ENCODE measurements around the gene ZNF154.

The ZNF154 gene

DNA sequence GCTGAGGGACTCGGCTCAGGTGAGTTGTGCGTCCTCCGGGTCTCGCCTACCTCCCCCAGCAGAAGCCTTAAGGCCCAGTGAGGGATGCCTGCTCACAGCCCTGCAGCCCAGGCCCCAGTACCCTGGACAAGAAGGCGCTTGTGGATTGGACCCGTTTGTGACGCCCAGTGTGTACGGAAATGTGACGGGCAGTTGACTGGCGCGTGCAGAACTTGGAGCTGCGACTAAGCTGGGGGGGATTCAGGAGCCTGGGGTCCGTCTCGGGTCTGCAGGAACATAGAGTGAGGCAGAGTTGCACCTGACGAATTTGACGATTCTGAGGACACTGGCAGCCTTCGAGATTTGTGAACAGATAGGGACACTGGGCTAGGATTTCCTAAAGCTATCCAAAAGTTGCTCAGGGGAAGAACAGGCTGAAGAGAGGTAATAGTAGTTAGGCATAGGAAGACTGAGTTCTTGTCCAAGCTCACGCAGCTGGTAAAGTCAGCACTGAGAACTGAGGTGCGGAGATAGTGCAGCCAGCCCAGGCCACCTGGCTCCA lies 26.7 kb downstream of the ZNF154 start:
- no peak for DNase-seq (ENCODE audit: low read depth in 2 of 2)

DNA sequence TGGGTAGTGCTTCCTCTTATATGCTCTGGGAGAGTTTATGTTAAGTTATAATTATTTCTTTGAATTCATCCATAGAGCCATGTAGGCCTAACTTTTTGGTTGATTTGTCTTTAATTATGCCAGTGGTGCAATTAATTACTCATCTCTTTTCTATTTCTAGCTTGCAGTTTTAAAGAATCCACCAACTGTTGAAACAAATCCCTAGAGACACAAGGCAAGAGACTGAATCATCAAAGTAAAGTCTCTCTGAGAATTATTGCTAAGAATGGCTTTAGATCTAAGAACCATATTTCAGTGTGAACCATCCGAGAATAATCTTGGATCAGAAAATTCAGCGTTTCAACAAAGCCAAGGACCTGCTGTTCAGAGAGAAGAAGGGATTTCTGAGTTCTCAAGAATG lies 33.1 kb downstream of the ZNF154 start:
- DNase-seq (ENCODE audit: low read depth in 2 of 2), result no peak

DNA sequence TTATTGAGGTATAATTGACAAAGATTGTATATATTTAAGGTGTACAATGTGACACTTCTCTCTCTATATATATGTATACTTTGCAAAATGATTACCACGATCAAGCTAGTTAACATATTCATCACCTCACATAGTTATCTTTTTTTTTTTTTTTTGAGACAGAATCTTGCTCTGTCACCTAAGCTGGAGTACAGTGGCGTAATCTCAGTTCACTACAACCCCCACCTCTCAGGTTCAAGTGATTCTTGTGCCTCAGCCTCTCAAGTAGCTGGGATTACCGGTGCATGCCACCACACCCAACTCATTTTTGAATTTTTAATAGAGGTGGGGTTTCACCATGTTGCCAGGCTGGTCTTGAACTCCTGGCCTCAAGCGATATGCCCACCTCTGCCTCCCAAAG lies 36.5 kb downstream of the ZNF154 start:
- no peak for DNase-seq (ENCODE audit: low read depth in 2 of 2)

DNA sequence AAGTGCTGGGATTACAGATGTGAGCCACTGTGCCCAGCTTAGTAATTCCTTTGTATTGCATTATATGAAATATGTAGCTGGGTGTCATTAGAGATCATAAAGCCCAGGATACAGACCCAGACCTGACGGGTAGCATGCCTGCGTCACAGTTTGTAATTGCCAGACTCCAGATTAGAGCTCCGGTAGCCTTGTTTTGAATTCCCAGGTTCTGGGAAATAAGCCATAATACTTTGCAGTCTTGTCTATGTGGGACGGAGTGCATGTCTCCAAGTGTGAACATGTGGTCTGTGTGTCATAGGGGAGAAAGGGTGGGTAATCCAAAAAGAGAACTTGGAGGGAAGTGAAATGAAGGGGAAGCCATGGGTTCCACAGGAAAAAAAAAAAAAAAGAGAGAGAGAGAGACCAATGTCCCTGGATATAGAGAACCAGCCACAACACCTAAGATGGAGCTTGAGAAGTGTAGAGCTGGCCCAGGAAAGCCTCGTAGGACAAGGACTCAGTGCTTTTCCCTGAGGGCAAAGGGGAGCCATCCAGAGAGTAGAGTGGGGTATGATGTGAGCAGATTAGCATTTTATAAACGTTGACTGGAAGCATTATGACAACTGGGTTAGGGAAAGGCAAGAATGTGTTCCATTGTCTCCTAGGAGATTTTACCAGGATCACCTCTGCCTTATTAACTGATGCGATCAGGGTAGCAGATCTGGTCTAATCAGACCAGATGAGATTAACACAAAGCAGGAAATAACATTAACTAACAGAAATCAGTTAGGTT lies 37.7 kb downstream of the ZNF154 start:
- DNase-seq (ENCODE audit: low read depth in 2 of 2), result no peak

DNA sequence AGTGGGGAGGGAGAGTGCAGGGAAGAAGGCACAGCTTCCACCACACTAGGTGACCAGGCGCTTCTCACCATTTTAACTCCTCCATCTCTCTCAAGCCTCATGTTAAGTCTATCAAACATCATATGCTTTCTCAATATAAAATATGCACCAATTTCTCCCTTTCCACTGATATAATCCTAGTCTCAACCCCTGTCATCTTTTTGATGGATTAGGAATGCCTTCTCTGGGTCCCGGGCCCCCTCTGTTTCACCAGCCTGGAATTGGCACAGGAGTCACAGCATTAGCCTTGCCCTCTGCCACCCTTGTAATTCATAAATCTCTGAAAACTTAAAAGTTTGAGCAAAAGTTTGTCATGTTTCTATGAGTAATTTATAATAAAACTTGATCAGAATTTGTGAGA lies 40.4 kb downstream of the ZNF154 start, which contains the start of gene ZSCAN4:
ZSCAN4 (plus strand) TSS at position 301 of the 400 bp plus-strand sequence. CDS start 7,211 bp downstream, outside the sequence.
- no peak for DNase-seq (ENCODE audit: low read depth in 2 of 2)

DNA sequence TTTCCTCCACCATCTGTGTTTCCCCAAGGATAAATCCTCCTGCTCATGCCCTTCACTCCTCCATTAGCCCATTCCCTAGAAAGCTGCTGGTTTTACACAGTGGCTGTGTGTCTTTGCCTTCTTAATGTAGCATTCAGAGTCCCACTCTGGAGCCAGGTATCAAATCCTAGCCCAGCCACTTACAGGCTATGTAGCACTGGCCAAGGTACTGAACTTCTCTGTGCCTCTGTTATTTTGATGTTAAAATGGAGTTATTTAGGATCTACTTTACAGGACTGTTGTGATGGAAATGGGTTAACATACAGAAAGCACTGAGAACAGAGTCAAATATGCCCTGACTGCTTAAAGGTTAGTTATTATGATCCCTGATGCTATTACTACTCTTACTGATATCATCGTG lies 41.8 kb downstream of the ZNF154 start:
- DNase-seq (ENCODE audit: low read depth in 2 of 2), result no peak

DNA sequence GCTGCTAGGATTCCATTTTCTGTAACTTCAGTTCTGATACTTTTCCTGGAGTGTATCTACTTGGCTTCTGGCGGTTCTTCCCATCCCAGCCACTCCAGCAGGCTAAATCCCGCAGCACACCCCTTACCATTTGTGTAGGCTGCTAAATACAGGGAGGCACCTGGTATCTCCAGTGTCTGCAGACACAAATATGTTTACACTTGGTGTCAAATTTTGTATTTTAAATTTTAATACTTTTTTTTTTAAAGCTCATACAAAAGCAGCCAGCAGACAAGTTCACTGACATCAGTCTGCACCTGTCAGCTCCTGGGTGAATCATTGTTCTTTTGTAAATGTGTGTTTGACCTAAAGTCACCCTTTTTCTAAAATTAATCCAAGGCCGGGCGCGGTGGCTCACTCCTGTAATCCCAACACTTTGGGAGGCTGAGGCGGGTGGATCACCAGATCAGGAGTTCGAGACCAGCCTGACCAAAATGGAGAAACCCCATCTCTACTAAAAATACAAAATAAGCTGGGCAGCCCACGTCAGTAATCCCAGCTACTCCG lies 43.7 kb downstream of the ZNF154 start:
- DNase-seq (ENCODE audit: low read depth in 2 of 2), result no peak

DNA sequence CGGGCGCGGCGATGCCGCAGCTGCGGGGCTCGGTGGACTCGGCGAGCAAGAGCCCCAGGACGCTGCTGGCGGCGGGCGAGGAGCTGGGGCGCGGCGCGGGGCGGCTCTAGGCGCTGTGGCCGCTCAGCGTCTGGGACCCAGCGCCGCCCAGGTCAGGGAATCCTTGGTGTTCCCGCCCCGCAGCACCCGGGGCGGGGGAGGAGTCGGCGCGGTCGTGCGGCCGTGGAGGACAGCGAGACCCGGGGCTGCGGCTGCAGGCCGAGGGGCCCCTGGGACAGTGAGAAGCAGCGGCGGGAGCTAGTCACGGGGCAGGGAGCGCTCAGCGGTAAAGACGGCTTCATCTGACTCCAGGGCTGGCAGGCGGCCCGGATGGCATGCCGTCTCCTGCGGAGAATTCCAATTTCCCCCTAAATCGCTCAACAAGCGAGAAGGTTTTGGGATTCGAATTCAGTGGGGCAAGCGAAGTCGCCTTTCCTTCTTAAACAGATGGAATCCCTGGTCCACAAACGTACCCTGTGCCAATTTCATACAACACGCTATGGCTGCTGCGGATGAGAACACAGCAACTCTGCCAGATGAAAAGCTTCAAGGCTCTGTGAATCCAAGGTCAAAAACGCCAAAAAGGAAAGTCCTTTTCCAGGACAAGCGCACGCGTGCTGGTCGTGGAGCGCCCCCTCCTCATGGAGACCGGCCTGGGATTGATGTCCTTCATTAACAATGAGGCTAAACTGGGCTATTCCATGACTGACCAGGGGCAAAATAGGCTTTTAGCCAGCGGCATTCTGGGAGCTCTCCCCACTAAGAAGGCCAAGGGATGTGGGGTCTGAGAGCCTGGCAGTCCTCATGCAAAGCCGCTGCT lies 44.5 kb downstream of the ZNF154 start:
- peak; percentile 5 to 19 for DNase-seq (ENCODE audit: low read depth in 2 of 2)

DNA sequence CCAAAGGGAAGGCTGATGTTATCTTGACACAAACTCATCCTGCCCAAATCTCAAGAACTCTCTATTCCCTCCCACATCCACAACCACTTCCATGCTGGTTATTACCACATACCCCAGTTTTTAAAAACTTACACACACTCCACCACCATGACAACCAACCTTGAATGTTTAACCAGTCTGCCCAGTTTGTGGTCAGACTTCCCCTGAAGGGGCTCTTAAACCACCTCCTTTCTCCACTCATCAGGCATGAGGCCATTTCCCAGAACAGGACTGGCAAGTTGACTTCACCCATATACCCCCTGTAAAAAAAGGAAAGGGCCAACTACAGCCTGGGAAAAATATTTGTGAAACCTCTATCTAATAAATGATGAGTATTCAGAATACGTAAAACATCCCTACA lies 52.7 kb downstream of the ZNF154 start:
- DNase-seq (ENCODE audit: low read depth in 2 of 2), result no peak

DNA sequence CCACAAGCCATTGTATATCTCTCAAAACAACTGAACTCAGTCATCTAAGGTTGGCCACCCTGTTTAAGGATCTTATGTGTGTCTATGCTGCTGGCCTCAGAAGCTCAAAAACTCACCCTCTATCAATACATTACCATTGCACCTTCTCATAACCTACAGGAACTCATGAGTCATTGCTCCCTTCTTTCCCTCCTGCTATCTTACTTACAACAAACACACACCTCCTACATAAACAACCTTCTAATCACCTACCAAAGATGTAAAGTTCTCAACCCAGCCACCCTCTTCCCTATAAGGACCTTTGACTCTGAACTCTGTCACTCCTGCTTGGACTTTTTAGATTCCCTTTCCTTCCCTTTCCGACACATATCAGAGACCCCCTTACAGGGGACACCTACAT lies 53.6 kb downstream of the ZNF154 start:
- DNase-seq (ENCODE audit: low read depth in 2 of 2), result no peak

DNA sequence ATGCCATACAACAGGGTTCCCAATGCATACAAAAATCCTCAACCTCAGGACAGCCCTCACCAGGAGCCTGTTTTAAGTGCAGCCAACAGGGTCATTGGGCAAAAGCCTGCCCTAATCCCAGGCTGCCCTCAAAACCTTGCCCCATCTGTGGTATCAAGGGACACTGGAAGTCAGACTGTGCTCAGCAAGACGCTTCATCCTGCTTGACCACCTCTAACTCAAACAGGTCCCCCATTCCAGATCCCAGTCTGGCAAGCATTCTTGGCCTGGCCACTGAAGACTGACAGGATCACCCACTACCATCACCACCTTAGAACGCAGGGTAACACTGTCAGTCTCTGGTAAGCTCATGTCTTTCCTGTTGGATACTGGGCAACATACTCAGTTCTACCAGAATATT lies 55.3 kb downstream of the ZNF154 start:
- DNase-seq (ENCODE audit: low read depth in 2 of 2), result no peak

DNA sequence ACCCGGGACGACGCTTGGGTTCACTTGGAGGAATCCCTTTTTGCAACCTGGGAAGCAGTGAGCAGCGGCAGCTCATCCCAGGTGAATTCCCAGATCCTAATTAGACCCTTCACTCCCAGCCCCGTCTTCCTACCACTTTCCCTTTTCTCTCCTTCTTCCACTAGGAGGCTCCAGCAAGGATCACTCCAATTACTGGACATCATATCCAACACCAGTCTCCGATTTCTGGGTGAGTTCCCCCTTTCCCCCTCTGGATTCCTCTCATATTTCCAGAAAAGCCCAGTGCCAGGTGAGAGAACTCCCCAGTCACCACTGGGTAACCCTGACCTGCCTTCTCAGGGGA lies 57.4 kb downstream of the ZNF154 start:
- no peak for DNase-seq (ENCODE audit: low read depth in 2 of 2)

DNA sequence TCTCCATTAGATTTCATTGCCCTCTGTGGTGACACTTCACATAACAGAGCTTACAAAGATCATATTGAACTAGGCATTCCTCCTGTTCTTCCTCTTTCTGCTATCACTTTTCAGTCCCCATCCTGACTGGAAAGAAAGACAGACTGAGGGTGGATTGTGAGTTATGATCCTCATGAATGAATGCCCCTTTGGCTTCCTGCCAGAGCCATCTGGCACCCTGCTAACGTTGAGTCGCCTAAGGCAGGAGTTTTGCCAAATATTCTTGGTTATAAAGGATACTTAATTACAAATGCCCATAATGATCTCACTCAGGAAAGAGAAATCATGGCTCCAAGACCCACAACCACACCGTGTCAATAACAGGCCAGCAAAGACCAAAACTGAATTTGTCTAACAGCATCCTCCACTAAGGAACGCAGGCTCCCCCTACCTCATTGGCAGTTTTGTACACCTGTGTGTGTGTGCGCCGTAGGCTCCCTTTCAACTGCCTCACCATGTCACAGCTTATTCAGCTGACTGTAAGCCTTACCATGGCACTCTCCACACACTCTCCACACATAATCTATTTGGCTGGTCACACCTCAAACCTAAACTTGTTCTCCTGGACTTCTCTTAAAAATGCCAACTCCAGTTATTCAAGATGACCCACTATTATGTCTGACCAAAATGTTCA lies 60.5 kb downstream of the ZNF154 start:
- DNase-seq (ENCODE audit: low read depth in 2 of 2), result no peak
